NCI-H1105 (cell line): ENCODE measurements around the gene GRN.
A peak's percentile ranks its signal among the peaks of the same experiment; 100 is the strongest.
"Not testable (repeated sequence)": the region's sequence is repeated elsewhere in the genome, so short reads cannot be mapped to it uniquely, and the experiment has no call there.

ENCODE experiments used
- DNase-seq: peaks from one replicate; lab custom pipeline; 2025; lab: John Stamatoyannopoulos, UW

GRN gene

DNA sequence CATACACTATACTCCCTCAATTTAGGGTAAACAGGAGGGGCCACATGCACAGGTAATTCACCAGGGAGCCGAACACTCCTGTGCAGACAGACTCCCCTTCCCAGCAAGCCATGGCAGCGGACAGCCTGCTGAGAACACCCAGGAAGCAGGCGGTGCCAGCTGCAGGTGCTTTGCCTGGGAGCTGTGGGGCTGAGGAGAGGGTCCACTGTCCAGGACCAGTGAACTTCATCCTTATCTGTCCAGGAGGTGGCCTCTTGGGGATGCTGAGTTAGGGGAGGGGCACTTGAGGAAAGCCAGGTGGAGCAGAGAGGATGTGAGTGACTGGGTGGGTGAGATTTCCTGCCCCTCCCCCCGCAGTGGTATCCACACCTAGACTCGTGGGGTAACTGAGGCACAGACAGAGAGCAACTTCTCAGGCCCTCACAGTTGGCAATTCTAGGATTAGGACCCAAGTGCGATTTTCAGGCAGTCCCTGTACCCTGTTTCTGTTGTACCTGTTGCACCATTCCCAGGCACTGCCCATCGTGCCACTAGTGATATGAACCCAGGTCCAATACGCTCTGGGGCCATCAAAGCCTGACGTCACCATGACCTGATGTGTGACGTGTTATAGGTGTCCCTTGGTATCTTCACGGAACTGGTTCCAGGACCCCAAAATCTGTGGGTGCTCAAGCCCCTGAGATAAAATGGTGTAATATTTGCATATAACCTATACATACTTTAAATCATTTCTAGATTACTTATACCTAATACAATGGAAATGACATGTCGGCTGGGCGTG, 1.2 kb downstream of the GRN start:
- no peak for DNase-seq

DNA sequence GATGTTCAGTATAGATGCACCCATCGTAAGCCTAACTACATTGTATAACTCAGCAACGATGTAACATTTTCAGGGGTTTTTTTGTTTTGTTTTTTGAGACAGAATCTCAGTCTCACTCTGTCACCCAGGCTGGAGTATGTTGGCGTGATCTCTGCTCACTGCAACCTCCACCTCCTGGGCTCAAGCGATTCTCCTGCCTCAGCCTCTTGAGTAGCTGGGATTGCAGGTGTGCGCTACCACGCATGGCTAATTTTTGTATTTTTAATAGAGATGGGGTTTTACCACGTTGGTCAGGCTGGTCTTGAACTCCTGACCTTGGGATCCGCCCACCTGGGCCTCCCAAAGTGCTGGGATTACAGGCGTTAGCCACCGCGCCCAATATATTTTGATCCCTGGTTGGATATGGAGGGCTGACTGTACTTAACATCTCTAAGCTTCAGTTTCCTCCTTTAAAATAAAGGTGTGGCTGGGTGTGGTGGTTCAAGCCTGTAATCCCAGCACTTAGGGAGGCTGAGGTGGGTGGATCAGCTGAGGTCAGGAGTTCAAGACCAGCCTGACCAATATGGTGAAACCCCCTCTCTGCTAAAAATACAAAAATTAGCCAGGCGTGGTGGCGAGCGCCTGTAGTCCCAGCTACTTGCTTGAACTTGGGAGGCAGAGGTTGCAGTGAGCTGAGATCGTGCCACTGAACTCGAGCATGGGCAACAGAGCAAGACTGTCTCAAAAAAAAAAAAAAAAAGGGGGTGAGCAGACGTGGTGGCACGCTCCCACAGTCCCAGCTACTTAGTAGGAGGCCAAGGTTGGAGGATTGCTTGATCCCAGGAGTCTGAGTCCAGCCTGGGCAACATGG, 2.3 kb downstream of the GRN start:
- DNase-seq, result not testable (repeated sequence)

DNA sequence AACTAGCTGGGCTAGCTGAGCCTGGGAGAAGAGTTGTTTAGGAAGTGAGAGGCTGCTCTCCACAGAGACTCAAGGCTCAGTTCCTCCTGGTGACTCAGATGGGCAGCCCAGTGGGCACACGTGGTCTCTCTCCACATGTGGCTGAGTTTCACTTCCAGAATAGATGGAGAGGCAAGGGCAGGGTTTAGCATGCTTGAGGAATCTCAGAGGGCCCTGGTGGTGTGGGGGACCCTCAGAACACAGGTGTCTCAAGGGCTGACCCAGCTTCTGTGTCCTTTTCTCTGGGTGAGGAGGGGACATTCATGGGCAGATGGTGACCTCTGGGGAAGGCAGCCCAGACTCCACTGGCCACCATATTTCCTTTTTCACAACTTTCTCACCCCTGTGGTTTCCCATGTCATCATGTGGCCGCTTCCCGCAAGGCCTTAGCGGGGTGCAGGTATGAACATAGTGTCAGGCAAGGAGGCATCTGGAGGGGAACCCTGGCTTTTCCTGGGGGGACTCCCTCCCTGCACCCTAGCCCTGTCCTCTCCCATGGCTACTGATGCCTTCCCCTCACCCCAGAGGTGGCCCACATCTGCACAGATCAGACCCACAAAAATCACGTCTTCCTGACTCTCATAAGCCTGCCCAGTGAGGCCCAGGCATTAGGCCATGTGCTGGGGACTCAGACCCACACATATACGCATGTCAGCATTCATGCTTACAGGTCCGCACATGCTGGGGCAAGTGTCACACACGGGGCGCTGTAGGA, 3.3 kb downstream of the GRN start:
- DNase-seq, result no peak

DNA sequence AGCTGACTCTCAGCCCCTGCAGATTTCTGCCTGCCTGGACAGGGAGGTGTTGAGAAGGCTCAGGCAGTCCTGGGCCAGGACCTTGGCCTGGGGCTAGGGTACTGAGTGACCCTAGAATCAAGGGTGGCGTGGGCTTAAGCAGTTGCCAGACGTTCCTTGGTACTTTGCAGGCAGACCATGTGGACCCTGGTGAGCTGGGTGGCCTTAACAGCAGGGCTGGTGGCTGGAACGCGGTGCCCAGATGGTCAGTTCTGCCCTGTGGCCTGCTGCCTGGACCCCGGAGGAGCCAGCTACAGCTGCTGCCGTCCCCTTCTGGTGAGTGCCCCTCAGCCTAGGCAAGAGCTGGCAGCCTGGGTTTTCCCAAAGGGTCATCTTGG, 3.9 kb downstream of the GRN start:
- no peak for DNase-seq

DNA sequence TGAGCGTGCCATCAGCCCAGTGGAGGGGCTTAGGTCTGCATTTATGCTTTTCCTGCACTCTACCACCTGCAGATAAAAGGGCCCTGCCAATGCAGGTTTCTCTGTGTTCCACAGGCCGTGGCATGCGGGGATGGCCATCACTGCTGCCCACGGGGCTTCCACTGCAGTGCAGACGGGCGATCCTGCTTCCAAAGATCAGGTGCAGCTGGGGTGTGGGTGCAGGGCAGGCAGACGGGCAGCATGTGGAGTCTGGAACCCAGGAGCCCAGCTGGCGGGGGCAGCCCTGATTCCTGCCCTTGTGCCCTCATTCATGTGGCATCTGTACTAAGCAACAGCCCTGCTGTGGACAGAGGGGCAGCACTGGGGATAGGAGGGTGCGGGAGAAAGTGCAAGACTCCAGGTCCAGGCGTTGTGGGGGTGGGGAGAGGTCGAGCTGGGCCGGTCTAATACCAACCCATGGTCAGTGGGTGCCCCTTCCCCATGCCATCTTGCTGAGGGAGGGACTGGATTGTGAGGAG, 4.5 kb downstream of the GRN start:
- no peak for DNase-seq

DNA sequence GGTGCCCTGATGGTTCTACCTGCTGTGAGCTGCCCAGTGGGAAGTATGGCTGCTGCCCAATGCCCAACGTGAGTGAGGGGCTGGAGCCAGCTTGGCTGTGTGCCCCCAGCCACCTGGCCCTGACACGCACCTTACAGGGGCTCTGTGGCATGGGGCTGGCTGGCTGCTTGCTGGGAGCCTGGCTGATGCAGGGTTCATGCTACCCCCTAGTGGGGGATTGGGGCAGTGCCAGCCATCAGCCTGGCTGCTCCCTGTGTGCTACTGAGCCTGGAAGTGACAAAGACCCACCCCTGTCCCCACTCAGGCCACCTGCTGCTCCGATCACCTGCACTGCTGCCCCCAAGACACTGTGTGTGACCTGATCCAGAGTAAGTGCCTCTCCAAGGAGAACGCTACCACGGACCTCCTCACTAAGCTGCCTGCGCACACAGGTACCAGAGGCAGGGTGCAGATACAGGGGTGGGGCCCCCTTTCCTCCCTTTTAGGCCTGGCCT, 5.7 kb downstream of the GRN start:
- peak; percentile 26 for DNase-seq

DNA sequence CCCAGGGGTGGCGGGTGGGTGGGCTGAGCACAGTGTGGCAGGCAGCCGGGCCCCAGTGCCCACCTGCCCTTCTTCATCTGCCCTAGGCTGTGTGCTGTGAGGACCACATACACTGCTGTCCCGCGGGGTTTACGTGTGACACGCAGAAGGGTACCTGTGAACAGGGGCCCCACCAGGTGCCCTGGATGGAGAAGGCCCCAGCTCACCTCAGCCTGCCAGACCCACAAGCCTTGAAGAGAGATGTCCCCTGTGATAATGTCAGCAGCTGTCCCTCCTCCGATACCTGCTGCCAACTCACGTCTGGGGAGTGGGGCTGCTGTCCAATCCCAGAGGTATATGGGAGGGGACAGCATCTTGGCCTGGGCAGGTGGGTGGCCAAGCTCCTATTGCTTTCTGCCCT, 6.4 kb downstream of the GRN start:
- DNase-seq, result no peak

DNA sequence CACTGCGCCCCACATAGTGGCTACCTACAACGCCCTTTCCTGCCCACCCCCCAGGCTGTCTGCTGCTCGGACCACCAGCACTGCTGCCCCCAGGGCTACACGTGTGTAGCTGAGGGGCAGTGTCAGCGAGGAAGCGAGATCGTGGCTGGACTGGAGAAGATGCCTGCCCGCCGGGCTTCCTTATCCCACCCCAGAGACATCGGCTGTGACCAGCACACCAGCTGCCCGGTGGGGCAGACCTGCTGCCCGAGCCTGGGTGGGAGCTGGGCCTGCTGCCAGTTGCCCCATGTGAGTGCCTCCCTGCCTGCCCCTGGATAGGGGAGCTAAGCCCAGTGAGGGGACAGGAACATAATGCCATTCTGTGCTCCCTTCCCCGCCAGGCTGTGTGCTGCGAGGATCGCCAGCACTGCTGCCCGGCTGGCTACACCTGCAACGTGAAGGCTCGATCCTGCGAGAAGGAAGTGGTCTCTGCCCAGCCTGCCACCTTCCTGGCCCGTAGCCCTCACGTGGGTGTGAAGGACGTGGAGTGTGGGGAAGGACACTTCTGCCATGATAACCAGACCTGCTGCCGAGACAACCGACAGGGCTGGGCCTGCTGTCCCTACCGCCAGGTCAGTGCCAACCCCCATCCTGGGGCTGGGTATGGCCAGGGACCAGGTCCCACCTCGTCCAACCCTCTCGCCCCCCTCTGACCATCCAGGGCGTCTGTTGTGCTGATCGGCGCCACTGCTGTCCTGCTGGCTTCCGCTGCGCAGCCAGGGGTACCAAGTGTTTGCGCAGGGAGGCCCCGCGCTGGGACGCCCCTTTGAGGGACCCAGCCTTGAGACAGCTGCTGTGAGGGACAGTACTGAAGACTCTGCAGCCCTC, 7.1 kb downstream of the GRN start:
- DNase-seq, result no peak

DNA sequence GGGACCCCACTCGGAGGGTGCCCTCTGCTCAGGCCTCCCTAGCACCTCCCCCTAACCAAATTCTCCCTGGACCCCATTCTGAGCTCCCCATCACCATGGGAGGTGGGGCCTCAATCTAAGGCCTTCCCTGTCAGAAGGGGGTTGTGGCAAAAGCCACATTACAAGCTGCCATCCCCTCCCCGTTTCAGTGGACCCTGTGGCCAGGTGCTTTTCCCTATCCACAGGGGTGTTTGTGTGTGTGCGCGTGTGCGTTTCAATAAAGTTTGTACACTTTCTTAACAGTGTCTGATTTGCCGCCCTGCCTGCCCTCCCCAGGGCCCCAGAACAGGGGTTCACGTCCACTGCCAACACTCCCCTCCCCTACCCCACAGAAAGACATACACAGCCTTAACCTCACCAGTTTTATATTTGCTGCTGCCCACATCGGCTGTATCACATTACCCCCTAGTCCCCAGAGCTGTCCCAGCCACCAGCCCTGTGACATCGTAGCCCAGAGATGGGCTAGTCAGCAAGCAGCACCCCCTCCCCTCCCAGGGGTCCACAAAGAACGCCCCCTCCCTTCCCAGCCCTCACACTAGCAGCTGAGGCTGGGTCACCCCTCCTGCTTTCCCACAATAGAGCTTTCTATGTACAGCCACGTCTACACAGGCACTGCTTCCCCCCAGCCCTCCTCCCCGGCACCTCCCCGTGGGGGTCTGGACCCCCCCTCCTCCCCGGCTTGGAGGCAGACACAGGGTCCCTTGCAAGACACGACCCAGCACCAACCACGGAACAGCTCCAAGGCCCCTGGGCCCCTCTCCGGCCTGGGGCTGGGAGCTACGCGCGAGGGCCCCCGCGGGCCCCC, 7.9 kb downstream of the GRN start:
- no peak for DNase-seq

DNA sequence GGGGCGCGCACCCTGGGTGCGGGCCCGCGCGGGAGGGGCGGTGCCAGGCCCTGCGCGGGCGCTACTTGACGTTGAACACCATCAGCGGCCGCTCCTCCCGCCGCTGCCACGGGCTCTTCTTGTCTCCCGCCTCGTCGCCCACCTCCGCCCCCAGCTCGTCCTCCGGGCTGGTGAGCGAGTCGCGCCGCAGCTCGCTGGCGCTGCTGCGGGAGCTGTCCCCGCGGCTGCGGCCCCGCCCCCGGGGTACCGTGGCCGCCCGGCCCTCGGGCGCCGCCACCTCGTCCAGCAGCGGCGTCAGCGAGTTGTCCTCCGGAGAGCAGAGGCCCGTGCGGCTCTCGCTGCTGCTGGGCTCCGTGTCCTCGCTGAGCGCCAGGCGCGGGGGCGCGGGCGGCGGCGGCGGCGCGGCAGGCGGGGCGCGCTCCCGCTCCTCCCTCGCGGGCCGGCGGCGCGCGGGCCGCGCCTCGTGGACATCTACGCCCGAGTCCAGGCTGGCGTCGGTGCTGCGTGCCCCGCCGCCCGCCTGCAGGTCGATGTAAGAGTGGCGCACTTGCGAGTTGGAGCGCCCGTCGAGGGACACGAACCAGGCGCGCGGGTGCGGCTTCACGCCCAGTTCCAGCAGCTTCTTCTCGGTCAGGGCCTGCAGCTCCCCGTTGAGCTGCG, 8.7 kb downstream of the GRN start:
- DNase-seq, result no peak

DNA sequence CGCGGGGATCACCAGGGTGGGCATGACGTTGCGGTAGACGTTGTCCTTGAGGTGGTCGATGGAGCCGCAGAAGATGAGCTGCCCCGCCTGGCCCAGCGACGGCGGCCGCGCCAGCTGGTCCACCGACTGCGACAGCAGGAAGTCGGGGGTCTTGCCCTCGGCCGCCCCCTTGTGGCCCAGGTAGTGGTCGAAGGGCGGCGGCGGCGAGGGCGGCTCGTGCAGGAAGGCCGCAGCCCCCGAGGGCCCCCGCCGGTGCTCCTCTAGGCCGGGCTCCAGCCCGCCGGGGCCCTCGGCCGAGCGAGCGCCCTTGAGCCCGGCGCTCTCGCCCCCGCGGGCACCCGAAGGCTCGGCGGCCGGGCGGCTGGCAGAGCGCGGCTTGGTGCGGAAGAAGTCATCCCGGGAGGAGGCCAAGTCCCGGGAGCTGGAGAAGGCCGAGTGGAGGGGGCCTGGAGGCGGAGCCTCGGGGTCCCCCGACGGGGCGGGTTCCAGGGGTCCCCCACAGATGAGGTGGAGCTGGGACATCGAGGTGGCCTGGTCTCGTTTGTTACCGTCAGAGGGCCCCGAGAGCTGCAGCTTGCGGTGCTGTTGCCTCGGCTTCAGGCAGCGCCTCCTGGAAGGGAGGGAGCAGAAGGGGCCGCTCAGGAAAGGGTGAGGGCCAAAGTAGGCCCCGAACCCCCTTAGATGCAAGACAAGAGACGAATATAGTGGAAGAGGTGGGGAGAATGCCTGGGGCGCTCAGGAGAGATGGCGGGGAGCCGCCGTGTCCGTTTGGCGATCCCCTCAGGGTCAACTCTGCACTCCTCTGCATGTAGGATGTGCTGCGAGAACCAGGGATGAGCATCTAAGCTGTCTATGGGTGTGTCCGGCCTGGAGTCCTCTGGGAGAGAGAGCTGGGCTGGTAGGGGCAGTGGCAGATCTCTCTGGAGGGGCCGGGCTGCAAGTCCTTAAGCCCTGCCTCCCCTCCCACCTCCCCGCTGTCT, 9.8 kb downstream of the GRN start:
- DNase-seq, result no peak

DNA sequence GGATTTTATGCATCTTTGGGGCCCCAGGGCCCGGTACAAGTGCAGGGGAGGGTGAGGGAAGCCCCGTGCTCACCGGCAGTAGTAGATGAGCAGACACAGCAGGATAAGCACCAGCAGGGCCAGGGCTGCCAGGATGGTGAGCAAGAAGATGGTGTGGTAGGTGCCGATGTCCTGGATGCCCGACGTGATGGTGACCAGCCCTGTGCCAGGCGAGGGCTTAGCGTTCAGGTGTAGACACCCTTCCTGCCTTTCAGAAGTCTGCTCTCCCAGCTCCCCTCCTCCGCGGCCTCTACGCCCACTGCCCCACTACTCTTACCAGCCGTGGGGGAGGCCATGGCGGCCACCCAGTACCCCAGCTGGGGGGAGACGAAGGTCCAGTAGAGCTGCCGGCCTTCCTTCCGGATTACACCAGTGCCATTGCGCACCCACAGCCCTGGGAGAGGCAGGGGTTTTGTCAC, 10.6 kb downstream of the GRN start:
- no peak for DNase-seq

DNA sequence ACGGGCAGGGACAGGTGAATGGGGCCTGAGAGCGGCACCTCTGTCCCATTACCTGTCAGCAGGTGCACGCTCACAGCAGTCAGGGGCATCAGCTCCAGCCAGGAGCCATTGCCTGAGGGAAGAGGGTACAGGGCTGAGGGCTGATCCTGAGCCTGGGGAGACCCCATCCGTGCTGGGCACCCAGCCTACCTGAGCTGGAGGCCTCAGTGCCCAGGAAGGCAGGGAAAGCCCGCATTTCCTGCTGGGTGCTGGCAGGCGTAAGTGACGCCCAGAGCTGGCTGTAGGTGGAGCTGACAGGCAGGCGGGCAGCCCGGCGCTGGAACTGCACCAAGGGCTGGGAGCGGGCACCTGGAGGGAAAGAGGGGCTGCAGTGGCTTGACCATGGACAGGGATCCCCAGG, 11.1 kb downstream of the GRN start:
- no peak for DNase-seq

DNA sequence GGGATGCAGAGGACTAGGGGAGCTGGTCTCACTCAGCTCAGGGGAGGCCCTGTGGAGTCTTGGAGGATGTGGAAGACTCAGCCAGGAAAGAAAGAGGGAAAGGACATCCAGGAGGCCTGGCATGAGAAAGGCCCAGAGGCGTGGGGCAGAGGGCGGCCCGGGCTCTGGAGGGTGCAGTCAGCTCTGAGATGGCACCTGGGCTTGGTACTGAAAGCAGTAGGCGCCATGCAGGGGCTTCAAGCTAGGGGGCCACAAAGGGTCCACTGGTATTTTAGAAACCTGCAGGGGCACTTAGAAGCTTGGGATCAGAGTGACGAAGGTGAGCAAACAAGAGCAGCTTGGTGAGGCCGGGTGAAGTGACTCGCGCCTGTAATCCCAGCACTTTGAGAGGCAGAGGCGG, 13.0 kb downstream of the GRN start:
- DNase-seq, result no peak

DNA sequence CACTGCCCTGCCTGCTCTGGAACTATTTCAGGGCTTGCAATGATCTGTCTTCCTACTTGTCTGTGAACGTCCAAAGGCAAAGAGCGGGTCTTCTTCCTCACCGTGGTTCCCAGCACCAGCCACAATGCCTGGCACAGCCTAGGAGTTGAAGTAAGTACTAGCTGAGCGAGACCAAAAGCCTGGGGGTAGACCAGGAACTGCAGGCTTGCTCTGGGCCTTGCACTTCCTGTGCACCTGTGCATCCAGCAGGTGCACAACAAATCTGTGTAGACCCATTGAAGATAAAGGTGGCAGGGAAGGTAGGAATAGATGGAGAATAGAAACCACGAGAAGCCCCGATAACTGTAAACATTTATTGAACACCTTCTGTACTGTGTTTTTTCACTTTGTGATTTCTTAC, 13.9 kb downstream of the GRN start:
- DNase-seq, result no peak

DNA sequence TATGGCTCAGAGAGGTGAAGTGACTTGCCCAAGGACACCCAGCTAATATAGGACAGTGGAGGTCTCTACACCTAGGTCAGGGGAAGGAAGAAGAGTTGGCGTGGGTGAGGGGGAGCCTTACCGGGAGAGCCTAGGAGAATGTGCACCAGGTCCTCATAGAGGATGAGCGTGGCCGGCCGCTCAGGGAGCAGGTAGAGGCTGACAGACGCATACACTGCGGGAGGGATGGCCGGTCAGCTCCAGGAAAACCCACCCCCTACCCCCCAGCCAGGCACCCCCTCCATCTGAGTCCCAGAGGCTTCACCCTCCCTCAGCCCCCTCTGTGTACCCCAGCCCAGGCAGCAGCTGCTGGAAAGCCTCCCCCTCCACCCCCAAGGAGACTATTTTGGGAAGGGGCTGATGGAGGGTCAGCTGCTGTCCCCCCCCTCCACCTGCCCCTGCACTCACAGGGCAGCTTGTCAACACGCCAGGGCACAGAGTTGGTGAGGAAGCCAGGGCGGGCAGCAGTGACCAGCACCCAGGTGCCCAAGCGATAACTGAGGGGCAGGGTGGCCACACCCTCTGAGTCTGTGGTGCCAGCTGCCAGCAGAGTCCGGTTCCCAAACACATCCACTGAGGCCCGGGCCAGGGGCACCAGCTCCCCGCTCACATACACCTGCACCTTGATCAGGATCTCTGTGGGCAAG, 14.5 kb downstream of the GRN start:
- no peak for DNase-seq

DNA sequence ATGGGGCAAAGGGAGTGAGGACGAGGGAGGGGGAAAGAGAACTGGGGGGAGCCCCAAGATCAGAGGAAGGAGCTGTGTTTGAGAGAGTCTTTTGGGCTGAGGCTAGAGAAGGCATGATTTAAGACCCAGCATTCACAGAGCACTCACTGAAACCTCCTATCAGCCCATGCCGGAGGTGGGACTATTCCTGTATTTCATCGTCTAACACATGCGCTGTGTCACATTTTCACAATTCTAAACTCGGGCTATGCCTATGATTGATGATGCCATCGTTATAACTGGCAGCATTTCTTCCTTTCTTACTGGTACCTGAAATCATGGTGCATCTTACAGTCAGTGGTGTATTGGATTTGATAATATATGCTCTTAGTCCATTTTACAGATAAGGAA, 15.0 kb downstream of the GRN start:
- no peak for DNase-seq

DNA sequence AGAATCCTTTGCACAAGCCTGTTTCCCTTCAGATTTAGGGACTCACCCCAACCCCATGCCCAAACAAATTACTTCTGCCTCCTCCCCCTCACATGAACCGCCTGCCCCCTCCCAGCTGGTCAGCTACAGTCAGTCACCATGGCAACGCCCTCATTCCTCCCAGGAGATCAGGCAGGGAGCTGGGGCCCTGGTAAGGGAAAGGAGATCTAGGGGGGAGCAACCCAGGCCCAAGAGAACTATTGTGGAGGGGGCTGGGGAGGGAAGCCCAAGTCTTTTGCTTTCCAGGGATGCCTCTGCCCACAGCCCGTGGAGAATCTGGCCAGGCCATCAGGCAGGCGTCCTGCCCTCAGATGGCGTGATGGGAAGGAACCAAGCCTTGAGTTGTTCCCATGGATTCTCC, 15.7 kb downstream of the GRN start:
- DNase-seq, result no peak
